HTERT RPE-1 (cell line): Measurements from ENCODE around the gene PDP2.

Experiments
- in situ Hi-C: fragments of 300-500 bp; cut with MboI; formaldehyde crosslinking; loops from 4 replicates; pipeline ENCODE4 v1.14.3; 2020; ENCODE audit warnings: low sequenced_read_pairs

PDP2 gene

DNA sequence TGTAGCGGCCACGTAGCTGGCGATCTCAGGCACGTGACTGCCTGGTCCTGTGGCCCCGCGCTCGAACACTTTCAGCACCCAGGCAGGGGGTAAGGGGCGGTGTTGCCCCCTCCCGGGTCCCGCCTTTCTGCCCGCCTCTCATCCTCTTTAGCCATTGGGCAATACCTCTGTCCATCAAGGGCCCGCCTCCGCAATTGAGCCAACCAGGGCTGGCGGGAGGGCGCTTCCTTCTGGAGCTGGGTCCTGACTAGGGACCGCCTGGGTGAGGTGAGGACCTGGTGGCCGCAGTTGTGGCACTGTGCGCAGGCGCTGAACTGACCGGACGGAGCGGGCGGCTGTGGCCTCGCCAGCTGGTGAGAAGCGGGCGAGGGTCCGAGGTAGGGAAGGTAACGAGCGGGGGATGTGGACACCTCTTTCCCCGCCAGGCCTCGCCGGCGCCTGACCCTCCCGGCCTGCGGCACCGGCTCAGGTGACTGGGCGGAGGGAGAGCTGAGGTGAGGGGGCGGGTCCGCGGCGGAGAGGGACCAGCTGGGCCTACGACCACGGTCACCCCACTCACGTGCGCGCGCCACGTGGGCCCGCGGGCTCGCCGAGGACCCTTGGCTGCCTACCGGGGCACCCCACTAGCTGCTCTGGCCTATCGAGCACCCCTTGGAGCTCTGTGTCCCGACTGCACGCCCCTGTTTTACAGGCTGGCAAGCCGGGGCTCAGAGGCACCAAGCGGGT, at the start of gene PDP2:
TSS of gene PDP2 (plus strand) at position 228 of the 726 bp plus-strand sequence. CDS start 3,770 bp downstream, outside the sequence.
- in situ Hi-C loops, result no loop called here

GRCh38 chr16:66832190-66832589, 48.1 kb upstream of the PDP2 start:
- in situ Hi-C loops, result no loop called here

GRCh38 chr16:66832661-66833305, 47.5 kb upstream of the PDP2 start:
- in situ Hi-C loops, result no loop called here

DNA sequence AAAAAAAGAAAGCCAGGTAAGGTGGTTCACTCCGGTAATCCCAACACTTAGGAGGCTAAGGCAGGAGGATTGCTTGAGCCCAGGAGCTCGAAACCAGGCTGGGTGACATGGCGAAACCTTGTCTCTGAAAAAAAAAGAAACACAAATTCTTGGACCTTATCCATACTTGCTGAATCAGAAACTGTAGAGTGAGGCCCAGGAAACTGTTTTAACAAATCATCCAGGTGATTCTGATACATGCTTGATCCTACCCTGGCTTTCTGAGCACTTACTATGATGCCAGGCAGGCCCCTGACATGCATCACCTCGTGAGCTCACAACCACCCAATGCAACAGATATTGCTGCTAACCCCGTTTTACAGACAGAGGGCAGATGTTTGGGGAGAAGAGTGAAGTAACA, 45.6 kb upstream of the PDP2 start:
- in situ Hi-C loops, result no loop called here

DNA sequence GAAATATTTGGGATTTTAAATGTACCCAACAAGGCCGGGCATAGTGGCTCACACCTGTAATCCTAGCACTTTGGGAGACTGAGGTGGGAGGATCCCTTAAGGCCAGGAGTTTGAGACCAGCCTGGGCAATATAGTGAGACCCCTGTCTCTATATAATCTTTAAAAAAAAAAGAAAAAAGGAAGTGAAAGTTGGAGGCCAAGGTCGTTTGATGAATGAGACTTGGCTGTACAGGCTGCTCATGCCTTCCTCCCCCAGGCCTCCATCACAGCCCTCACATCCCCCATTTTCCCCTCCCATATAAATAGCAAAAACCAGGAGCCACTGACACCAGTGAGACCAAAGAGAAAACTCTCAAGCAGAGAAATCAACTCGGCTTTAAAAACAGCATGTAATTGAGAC, 39.4 kb upstream of the PDP2 start:
- in situ Hi-C loops, result no loop called here

DNA sequence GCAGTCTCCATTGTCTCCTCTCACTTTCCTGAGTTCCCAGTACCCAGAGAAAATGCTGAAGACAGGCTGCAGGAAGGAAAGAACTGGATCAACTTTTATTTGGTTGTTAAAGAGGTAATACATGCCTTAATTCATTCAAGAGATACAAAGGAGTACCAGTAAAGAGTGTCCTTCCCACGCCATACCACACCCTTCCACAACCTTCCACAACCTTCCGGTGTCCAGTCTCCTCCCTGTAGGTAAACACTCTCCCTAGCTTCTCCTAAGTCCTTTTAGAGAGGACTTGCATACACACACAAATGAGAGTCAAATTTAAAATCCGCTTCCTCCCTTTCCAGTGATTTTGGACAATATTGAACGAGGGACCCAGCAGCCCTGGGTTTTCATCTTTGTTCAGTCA, 38.9 kb upstream of the PDP2 start:
- in situ Hi-C loops, result no loop called here

DNA sequence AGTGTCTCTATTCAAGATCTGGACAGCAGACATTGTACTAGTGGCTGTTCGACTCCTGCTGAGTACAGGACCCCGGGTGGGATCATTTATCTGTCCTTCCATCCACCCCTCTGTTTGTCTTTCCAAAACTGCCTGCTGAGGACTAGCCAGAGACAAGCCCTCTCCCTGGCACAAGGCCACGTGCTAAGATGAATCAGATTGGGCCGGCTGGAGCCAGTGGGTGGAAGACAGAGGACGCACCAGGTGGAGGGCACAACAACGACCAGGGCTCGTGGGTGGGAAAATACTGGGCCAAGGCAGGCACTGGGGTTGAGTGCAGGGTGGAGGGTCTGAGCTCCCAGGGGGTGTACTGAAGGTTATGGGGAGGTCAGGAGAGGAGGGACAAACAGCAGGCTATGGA, 37.5 kb upstream of the PDP2 start:
- in situ Hi-C loops, result no loop called here

GRCh38 chr16:66843191-66843590, 37.1 kb upstream of the PDP2 start:
- in situ Hi-C loops, result no loop called here

GRCh38 chr16:66844009-66844341, 36.3 kb upstream of the PDP2 start:
- in situ Hi-C loops, result no loop called here

DNA sequence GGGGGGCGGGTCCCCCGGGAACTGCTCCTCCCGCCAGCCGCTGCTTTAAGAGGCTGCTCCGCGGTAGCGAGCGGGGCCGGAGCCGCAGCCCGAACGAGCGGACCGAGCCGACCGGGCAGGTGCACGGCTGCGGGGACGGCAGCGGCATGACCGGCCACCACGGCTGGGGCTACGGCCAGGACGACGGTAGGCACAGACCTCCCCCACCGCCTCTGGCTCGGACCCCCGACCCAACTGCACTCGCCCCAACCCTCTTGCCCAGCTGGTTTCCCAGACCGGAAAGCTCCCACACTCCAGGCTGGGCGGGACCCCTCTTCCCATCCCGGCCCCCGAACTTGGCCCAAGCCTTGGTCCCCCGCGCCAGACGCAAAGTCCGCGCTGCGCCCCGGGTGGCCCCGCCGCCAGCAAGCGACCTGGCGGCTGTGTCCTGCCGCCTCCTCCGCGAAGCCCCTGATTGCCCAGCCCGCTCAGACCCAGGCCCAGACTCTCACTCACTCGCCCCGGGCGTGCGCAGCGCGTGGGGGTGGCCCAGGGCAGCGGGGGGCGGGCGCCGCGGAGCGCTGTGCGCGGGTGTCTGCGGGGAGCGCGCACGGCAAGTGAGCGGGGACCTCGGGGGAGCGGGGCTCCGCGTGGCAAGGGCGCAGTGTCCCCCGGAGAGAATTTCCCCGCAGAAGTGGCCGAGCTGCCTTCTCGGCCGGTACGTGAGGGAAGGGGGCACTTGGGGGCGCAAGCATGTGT, 35.8 kb upstream of the PDP2 start, which contains the start of gene CA7:
TSS of gene CA7 (plus strand) at position 73 of the 738 bp plus-strand sequence. CDS start at position 147, 74 bp downstream.
- in situ Hi-C loops, result no loop called here

- in situ Hi-C loops, result no loop called here
These were observed 35.3 kb upstream of the PDP2 start for GRCh38 chr16:66845080-66845410.

DNA sequence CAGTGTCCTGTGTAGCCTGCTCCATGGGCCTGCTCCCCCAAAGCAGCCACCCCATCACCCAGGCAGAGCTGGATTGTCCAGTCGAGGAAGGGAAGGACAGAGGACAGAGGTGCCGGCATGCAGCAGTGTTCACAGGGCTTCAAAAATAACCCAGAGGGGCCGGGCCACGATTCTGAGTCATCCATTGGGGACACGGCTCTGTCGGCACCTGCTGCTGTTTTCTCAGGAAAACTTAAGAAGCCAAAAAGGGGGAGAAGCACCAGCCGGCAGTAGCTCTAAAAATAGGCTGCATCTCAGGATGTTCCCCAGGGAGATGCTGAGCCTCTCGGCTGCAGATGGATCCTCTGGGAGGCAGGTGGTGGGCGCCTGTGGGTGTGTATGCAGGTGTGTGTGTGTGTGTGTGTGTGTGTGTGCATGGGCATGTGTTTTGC, 34.5 kb upstream of the PDP2 start:
- in situ Hi-C loops, result no loop called here

DNA sequence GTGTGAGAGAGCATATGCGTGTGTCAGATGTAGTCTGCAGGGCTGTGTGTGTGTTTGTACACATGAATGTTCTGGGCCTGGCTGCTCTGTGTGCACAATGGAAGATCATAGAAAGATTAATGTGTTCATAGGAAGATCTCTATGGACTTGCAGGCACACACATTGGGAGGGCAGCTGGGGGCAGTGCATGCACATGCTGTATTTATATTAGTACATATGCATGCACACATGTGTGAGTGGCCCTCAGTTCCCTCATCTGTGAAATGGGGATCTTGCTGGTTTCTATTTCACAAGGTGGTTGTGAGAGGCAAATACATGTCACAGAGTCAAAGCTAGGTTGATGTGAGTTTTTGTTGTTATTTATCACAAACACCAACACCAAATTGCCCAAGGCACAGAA, 34.0 kb upstream of the PDP2 start:
- in situ Hi-C loops, result no loop called here

- in situ Hi-C loops, result no loop called here
These were observed 33.5 kb upstream of the PDP2 start for GRCh38 chr16:66846831-66847230.

GRCh38 chr16:66847533-66848067, 32.7 kb upstream of the PDP2 start:
- in situ Hi-C loops, result no loop called here

DNA sequence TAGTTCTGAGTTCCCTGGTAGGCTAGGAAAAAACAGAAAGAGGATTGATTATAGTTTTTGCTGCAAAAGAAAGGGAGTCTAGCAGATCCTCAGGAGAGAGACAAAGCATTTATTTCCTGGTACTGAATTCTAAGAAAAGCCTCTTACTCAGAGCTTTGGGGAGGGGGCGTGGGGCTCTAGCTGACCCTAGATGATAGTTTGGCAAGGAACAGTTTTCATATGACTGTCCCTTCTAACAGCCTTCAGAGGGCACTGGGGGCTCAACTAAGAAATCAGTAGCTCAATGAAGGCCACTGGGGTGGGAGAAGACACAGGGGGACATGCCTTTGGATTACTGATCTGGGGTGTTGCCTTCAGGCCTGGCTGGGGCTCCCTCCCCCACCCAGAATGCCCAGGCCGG, 32.1 kb upstream of the PDP2 start:
- in situ Hi-C loops, result no loop called here

GRCh38 chr16:66849021-66849420, 31.3 kb upstream of the PDP2 start:
- in situ Hi-C loops, result no loop called here

GRCh38 chr16:66849549-66849948, 30.8 kb upstream of the PDP2 start:
- in situ Hi-C loops, result no loop called here

DNA sequence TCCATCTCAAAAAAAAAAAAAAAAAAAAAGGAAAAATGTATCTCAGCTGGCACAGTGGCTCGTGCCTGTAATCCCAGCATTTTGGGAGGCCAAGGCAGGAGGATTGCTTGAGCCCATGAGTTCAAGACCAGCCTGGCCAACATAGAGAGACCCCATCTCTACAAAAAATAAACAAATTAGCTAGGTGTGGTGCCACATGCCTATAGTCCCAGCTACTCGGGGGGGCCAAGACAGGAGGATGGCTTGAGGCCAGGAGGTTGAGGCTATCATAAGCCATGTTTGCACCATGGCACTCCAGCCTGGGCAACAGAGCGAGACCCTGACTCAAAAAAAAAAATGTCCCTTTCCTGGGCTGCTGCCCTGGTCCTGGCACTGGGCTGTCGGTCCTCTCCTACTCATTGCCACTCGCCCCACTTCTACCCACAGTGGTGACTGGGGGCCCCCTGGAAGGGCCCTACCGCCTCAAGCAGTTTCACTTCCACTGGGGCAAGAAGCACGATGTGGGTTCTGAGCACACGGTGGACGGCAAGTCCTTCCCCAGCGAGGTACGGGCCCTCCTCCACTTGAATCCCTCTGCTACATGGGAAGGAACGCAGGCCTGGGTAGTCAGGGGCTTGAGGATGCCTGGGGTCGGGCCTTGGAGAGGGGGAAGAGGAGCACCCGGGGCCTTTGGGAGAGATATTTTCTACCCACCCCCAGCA, 30.1 kb upstream of the PDP2 start:
- in situ Hi-C loops, result no loop called here

DNA sequence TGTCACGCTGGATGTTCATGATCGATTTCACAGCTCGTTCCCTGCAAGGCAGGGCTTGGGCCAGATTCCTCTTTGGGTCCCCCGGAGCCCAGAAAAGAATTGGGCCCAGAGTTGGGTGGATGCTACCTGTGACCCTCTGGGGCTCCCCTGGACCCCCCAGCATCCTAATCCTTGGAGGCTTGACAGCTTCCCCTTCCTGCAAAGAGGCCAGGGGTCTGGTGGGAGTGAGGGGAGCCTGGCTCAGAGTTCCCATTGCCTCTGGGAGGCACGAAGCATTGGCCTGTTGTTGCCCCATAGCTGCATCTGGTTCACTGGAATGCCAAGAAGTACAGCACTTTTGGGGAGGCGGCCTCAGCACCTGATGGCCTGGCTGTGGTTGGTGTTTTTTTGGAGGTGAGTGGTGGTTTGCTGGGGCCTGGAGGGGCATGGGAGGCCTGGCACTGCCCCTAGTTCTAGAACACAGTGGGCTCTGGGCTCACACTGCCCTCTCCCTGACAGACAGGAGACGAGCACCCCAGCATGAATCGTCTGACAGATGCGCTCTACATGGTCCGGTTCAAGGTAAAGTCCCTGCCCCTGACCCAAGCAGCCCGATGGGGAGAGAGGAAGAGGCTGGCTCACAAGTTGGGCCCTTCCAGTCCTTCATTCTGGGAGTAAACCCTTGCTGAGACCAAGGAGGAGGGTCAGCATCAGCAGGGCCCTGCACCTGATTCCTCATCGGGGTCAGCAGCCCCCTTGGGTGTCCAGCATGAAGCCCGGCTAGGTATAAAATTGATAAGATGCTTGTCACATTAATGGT, 28.9 kb upstream of the PDP2 start:
- in situ Hi-C loops, result no loop called here
